Ishikawa (cell line): ENCODE measurements around the gene CST5.

Experiments
- CEBPB ChIP-seq: IDR thresholded peaks from 2 replicates; pipeline ENCODE4 v1.6.1; 2012
- CREB1 ChIP-seq: IDR thresholded peaks from 2 replicates; pipeline ENCODE4 v1.6.1; 2012; ENCODE audit warnings: low read depth
- EGR1 ChIP-seq: IDR thresholded peaks from 2 replicates; pipeline ENCODE4 v1.6.1; 2012
- EP300 ChIP-seq: IDR thresholded peaks from 2 replicates; pipeline ENCODE4 v1.6.1; 2012; ENCODE audit warnings: borderline replicate concordance
- FOXM1 ChIP-seq: IDR thresholded peaks from 2 replicates; pipeline ENCODE4 v1.6.1; 2012; ENCODE audit warnings: low read depth, borderline replicate concordance
- MAX ChIP-seq: IDR thresholded peaks from 2 replicates; pipeline ENCODE4 v1.6.1; 2012
- NFIC ChIP-seq: IDR thresholded peaks from 2 replicates; pipeline ENCODE4 v1.6.1; 2012
- RAD21 ChIP-seq: IDR thresholded peaks from 2 replicates; pipeline ENCODE4 v1.6.1; 2012; ENCODE audit warnings: low read depth
- REST ChIP-seq: IDR thresholded peaks from 2 replicates; pipeline ENCODE4 v1.6.1; 2012; ENCODE audit warnings: low read depth, mild to moderate bottlenecking
- TAF1 ChIP-seq: IDR thresholded peaks from 2 replicates; pipeline ENCODE4 v1.6.1; 2012; ENCODE audit warnings: low read depth, mild to moderate bottlenecking
- TCF12 ChIP-seq: IDR thresholded peaks from 2 replicates; pipeline ENCODE4 v1.6.1; 2012; ENCODE audit warnings: low read depth
- TEAD4 ChIP-seq: IDR thresholded peaks from 2 replicates; pipeline ENCODE4 v1.6.1; 2012
- YY1 ChIP-seq: IDR thresholded peaks from 2 replicates; pipeline ENCODE4 v1.6.1; 2012; ENCODE audit warnings: low read depth
- ZBTB7A ChIP-seq: IDR thresholded peaks from 2 replicates; pipeline ENCODE4 v1.6.1; 2012; ENCODE audit warnings: low read depth
- TF ChIP-seq, protein P1 (sequence below): IDR thresholded peaks from 2 replicates; pipeline ENCODE4 v1.6.1; 2012

CST5 gene

DNA sequence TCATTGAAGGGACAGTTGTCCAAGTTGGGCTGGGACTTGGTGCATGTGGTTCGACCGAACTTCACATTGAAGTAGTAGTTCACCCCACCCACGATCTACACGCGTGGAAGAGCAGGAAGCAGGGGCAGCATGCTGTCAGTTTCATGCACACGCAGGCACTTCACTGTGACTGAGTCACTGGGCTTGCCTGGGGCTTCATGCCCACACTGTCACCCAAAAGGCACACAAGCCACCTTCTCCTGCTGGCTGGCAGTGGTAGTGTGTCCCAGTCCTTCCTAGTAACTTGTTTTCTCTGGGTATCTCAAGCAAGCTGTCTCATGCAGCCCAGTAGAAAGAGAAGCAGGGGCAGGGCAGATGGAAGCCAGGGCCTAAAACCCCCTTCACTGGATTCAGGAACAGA, 2.0 kb downstream of the CST5 start:
- TF ChIP-seq TAF1 (no peak), TEAD4 (no peak), YY1 (no peak), CREB1 (no peak), REST (no peak)

DNA sequence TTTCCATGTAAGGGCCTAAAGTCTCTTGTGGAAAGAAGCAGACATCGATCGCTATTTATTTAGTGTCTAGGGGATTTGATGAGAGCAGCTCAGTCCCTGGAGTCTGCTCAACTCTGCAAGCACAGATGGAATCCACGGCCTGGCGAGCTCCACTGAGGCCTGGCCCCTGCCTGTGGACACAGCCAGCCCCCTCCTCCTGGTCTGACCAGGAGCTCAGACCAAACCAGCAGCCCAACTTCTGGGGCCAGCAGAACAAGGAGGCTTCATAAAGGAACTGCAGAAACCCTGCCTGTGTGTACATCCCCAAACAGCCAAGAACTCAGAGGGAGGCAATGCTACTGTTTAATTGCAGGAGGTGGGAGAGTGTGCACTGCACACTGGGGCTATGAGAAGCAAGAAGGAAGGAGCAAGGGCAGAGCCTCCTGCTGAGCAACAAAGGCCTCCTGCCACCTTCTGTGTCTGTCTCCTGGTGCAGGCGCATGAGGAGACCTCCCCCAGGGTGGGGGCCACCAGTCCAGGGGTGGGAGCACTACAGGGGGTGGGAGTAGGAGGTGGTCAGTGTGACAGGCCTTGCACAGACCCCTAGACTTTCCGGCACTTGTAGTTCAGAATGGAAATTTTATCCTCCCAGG, 3.8 kb downstream of the CST5 start:
- TF ChIP-seq YY1 = no peak
- TF ChIP-seq TEAD4 = no peak
- TF ChIP-seq EGR1 = no peak

DNA sequence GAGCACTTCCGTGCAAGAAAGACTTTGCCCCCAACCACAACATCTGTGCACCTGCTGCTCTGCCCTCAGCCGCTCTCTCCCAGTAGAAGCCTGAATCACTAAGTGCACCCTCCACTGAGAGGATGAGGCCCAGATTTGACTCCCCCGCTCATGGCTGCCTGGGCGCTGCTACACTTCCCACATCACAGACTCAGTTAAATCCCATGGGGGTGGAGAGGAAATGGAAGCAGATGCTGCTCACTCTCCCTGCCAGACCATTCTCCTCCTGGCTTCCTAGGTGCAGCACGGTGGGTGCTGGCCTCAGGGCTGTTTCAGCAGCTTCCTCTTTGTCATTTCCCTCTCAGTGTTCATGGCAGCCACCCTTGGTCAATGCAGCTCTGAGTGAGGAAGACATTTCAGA, 4.8 kb downstream of the CST5 start:
- TF ChIP-seq REST (no peak), CEBPB (no peak), MAX (no peak), ZBTB7A (no peak), NFIC (no peak), FOXM1 (no peak), TCF12 (no peak), EGR1 (no peak), TEAD4 (no peak), YY1 (no peak), EP300 (no peak), CREB1 (no peak), RAD21 (no peak), TAF1 (no peak)
- TF ChIP-seq, protein P1, sequence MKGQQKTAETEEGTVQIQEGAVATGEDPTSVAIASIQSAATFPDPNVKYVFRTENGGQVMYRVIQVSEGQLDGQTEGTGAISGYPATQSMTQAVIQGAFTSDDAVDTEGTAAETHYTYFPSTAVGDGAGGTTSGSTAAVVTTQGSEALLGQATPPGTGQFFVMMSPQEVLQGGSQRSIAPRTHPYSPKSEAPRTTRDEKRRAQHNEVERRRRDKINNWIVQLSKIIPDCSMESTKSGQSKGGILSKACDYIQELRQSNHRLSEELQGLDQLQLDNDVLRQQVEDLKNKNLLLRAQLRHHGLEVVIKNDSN = no peak

- TF ChIP-seq CEBPB = no peak
- TF ChIP-seq YY1 = no peak
- TF ChIP-seq REST = no peak
- TF ChIP-seq FOXM1 = no peak
- TF ChIP-seq EP300 = no peak
- no peak for TF ChIP-seq ZBTB7A
- no peak for TF ChIP-seq EGR1
- no peak for TF ChIP-seq TCF12
- TF ChIP-seq, protein P1 = no peak
- no peak for TF ChIP-seq CREB1
- no peak for TF ChIP-seq NFIC
- no peak for TF ChIP-seq MAX
- no peak for TF ChIP-seq TAF1
- no peak for TF ChIP-seq RAD21
- no peak for TF ChIP-seq TEAD4
Measured at GRCh38 chr20:23873370-23874015, 6.1 kb downstream of the CST5 start.

DNA sequence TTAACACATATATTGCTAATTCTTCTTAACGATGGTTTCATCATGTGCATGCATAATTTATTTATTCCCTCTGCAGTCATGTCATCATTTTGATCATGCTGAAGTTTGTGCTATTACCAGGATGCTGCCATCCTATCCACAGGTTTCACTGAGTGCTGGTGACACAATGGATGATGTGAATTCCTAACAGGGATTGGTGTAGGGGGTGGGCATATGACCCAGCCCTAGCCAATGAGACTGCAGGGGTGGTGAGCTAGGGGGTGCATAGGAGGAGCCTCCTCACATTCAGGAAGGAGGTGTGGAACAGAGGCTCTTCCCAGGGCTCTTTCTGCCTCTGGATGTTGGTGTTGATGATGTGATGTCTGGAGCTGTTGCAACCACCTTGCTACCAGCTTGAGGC, 7.5 kb downstream of the CST5 start:
- no peak for TF ChIP-seq FOXM1
- TF ChIP-seq, protein P1 = peak; percentile 38; the same call in 1 of the 2 replicates
